Measurements from ENCODE around the gene ADCY2. TPM values are rescaled to one million over a fixed set of nuclear protein-coding genes. Genes with fewer than 3 reads are reported as not detected.

ADCY2 gene
- total RNA-seq, 2 donors from 2014 or later, result not detected

DNA sequence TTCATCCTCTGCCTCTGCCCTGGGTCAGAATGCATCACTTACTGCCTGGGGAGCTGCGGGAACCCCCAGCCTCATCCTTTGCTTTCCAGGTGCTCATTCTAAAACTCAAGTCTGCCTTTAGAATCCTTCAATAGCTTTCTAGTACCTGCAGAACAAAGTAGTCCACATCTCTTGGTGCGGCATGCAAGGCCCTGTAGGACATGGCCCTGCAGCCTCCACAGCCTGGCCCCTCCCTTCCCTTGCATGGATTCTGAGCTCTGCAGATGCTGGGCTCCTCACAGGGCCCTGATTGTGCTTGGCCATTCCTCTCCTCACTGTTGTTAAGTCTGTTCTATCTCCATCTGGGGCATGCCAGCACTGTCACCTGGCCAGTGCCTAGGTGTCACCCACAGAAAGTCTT is 141.6 kb downstream of the ADCY2 start:
- peaks cover 4% of the 10 kb centered on the region for H3K9me3 Mint-ChIP-seq
- no peak overlapping the region for H3K4me3 Mint-ChIP-seq
- H3K27ac Mint-ChIP-seq, result no peak overlapping the region
- peaks cover 21% of the 10 kb centered on the region for H3K27me3 Mint-ChIP-seq
- no peaks in the 10 kb centered on the region for H3K4me1 Mint-ChIP-seq
- ATAC-seq (replicated peaks), result no peak
- no peaks in the 10 kb centered on the region for H3K36me3 Mint-ChIP-seq (ENCODE audit: low read depth)

DNA sequence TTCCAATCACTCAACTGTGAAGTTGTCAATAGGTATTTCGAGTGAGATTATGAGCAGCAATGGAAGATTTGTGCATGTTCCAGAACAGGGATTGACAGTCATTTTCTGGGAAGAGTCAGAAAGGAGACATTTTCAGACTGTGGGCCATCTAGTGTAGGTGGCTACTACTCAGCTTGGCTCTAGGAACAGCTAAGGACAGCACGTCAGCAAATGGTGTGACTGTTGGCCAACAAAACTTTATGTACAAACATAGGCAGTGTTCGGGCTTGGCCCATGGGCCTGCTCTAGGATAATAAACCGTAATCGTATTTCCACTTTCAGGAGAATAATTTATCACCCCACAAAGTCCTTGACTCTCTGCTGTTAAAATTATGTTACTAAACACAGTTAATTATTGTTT is 143.6 kb downstream of the ADCY2 start:
- Mint-ChIP-seq H3K27ac (no peak overlapping the region), H3K9me3 (peaks cover 4% of the 10 kb centered on the region), H3K4me3 (no peak overlapping the region), H3K4me1 (no peaks in the 10 kb centered on the region), H3K36me3 (ENCODE audit: low read depth) (no peaks in the 10 kb centered on the region), H3K27me3 (peaks cover 21% of the 10 kb centered on the region)
- no peak for ATAC-seq (replicated peaks)

DNA sequence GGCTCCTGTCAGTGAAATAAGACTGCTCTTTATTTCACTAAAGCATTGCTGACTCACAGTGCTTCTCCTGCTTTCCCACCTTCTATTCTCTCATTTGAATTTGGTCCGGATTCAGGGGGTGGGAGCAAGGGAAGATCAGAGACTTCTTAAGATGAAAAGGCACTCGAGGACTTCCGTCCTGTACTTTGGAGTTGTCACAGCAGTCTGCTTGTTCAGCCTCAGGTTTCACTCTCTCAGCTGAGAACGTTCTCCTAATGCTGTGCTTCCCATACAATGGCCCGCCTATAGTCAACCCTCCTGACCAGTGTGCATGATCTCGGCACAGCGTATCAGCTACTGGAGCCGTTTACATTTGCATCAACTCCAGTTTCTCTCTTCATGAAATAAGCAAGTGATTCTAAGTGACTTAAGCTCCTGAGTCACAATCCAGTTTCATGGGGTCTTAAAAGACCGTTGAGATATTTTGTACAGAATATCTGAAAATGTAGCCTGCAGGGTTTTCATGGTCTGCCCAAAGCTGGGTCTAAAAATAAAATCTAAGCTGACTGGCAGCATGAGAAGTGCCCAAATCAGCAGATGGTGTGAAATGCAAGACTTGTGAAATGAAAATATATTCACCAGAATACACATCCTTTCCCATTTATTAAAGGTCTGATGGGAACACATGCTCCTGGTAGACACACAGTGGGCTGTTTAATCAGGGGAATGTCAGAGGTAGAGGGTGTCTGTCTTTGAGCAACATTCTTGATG is 145.0 kb downstream of the ADCY2 start:
- Mint-ChIP-seq H3K4me1 (no peaks in the 10 kb centered on the region), H3K27ac (no peak overlapping the region), H3K36me3 (ENCODE audit: low read depth) (no peaks in the 10 kb centered on the region), H3K27me3 (peaks cover 17% of the 10 kb centered on the region), H3K4me3 (no peak overlapping the region), H3K9me3 (peaks cover 4% of the 10 kb centered on the region)
- no peak for ATAC-seq (replicated peaks)

DNA sequence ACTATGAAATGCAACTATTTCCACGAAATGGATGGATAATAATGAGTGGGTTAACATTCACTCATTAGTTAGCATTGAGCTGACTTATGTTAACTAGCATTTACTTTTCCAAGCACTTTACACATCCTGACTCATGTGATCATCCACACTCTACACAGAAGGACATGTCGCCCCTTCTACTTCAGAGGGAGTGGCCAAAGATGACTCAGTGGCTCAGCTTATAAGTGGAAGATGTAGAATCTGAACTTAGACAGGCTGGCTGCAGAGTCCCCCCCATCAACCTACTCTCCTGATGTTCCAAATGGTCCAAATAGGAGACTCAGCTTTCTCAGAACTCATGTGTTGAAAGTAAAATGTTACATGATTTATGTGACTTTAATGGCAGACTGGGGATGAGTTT is 146.0 kb downstream of the ADCY2 start:
- Mint-ChIP-seq H3K4me3 (no peak overlapping the region), H3K36me3 (ENCODE audit: low read depth) (no peaks in the 10 kb centered on the region), H3K27ac (no peak overlapping the region), H3K4me1 (no peaks in the 10 kb centered on the region), H3K27me3 (peaks cover 13% of the 10 kb centered on the region), H3K9me3 (peaks cover 4% of the 10 kb centered on the region)
- ATAC-seq (replicated peaks), result no peak

DNA sequence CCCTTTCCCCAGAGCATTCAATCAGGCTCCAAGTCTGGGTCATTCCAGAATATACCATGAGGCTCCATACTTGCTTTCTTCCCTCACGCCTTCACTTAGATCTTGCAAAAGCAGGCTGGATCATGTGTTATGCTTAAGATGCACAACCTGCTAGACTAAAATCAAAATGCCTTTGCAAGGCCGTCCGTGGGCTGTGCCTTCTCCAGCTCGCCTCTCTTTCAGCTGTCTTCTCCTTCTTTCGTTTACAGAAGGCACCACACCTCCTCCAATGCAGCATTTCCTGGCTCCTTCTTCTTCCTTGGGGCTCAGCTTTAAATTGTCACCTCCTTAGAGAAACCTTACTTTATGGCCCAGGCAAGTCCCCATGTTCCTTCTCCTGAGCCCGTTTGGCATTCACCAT is 150.6 kb downstream of the ADCY2 start:
- Mint-ChIP-seq H3K27me3 (no peaks in the 10 kb centered on the region), H3K4me1 (no peaks in the 10 kb centered on the region), H3K36me3 (ENCODE audit: low read depth) (no peaks in the 10 kb centered on the region), H3K9me3 (no peaks in the 10 kb centered on the region), H3K27ac (no peak overlapping the region), H3K4me3 (no peak overlapping the region)
- ATAC-seq (replicated peaks), result no peak

DNA sequence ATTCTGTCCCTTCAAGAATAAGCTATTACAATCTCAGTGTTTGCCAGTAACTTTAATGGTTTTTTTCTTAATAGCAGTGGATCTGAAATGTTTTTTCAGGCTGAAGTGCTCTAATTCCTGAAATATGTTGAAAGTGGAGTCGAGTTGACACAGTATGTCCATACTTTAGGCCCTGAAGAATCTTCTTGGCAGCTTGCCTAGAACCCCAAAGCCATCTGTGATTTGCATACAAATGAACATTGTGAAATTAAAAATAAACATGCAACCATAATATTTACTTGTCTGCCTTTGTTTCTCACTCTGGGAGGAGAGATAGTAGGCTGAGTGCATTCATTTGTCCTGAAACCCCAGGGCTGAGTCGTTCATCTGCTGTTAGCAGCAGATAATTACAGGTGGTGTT is 152.7 kb downstream of the ADCY2 start:
- Mint-ChIP-seq H3K4me1 (no peaks in the 10 kb centered on the region), H3K4me3 (no peak overlapping the region), H3K27ac (no peak overlapping the region), H3K9me3 (no peaks in the 10 kb centered on the region), H3K27me3 (no peaks in the 10 kb centered on the region), H3K36me3 (ENCODE audit: low read depth) (no peaks in the 10 kb centered on the region)
- no peak for ATAC-seq (replicated peaks)

DNA sequence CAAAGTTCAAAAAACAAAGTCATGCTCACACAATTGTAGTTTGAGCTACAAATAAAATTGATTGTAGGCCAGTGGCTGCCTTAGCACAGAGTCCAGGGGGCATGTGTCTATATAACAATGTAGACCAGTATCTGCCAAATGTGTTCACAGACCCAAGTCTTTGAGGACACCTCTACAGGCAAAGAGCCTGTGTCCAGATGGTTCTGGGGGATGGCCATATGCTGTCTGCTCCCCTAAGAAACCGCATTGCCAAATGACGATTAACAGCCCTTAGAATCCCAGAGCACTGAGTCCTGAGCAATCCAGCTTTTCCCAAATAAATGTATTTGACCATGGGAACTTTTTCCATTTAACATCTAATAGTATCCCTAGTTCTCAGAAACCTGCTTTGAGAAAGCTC is 169.6 kb downstream of the ADCY2 start:
- H3K4me3 Mint-ChIP-seq, result no peak overlapping the region
- H3K27ac Mint-ChIP-seq, result no peak overlapping the region
- no peaks in the 10 kb centered on the region for H3K36me3 Mint-ChIP-seq (ENCODE audit: low read depth)
- no peaks in the 10 kb centered on the region for H3K9me3 Mint-ChIP-seq
- no peaks in the 10 kb centered on the region for H3K4me1 Mint-ChIP-seq
- no peak for ATAC-seq (replicated peaks)
- H3K27me3 Mint-ChIP-seq, result peaks cover 14% of the 10 kb centered on the region

DNA sequence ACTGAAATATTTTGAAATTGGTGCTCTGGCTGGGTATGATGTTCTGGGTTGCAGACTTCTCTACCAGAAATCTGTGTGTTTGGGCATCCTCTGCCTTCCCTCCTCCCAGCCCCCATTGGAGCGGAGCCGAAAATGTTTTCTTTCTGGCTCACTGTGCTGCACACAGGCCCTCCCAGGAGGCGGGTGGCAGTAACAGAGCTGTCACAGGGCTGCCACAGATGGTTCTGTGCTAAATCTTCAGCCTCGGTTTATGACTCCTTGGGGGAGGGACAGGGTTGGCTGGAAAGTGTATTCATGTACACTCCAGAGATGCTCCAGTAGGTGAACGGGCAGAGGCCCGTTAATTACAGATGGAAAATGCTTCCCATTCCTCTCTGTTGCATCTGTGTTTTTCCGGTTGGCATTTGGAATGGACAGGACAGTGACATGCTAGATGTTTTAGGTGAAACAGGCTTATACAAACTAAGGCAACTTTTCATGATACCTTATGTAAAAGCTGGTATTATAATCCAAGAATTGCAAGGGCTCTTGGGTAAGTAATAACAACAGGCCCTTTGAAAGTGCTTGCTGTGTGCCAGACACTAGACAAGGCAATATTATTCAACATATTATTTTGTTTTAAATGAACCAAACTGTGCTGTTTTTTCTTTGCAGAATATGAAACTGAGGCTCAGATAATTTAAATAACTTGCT is 180.2 kb downstream of the ADCY2 start:
- H3K27ac Mint-ChIP-seq, result no peak overlapping the region
- no peak for ATAC-seq (replicated peaks)
- no peaks in the 10 kb centered on the region for H3K4me1 Mint-ChIP-seq
- H3K4me3 Mint-ChIP-seq, result no peak overlapping the region
- peaks cover 9% of the 10 kb centered on the region for H3K27me3 Mint-ChIP-seq
- no peaks in the 10 kb centered on the region for H3K9me3 Mint-ChIP-seq
- no peaks in the 10 kb centered on the region for H3K36me3 Mint-ChIP-seq (ENCODE audit: low read depth)

DNA sequence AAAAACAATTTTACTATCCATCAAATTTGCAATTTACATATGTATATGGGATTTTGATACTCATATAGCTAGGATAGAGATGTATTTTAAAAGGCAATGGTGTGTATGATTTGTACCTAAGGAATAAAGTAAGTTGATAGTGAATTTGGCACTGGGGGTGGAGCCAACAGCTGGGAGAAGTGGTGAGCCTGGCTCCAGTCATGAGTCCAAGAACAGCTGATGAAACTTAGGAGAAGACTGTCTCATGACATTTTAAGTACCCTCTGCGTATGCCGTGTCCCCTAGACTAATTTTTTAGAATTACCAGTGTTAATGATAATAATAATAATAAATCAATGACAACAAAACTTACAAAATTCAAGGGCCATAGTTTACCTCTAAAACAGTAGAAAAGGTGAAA is 181.4 kb downstream of the ADCY2 start:
- Mint-ChIP-seq H3K9me3 (no peaks in the 10 kb centered on the region), H3K27me3 (peaks cover 9% of the 10 kb centered on the region), H3K27ac (no peak overlapping the region), H3K4me1 (no peaks in the 10 kb centered on the region), H3K36me3 (ENCODE audit: low read depth) (no peaks in the 10 kb centered on the region), H3K4me3 (no peak overlapping the region)
- ATAC-seq (replicated peaks), result no peak

DNA sequence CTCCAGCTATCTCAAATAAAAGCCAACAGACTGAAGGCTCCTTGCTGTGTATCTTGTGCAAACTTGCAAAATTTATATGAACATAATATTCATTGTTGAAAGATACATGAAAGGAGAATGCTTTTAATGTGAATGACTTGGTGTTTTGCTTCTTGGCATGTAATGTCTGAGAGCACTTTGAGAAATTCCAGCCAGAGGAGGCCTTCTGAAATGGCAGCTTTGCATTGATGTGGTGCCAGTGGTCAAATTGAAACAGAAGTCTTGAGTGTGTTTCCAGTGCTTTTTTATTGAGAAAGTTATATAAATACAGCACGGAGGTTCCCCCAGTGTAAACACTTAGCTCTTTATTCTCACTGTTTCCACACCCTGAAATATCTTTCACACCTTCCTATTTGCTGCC is 182.1 kb downstream of the ADCY2 start:
- H3K4me3 Mint-ChIP-seq, result no peak overlapping the region
- H3K9me3 Mint-ChIP-seq, result no peaks in the 10 kb centered on the region
- no peak for ATAC-seq (replicated peaks)
- no peak overlapping the region for H3K27ac Mint-ChIP-seq
- no peaks in the 10 kb centered on the region for H3K4me1 Mint-ChIP-seq
- H3K36me3 Mint-ChIP-seq (ENCODE audit: low read depth), result no peaks in the 10 kb centered on the region
- peaks cover 8% of the 10 kb centered on the region for H3K27me3 Mint-ChIP-seq

DNA sequence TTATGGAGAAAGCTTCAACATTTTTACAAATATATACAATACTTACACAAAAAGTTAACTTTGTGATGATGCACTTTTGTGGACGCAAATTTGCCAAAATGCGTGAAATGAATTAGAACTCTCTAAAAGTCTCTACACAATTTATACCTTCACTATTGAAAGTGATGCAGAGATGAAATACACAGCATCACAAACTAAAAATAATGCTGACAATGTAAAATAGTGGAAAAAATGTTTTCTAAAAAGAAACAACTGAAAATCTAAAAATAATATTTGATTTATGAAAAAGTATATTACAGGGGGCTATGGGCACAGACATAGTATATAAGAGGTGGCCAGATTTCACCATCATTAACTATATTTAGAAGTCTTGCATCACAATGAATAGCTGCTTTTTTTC is 188.8 kb downstream of the ADCY2 start:
- Mint-ChIP-seq H3K9me3 (no peaks in the 10 kb centered on the region), H3K4me3 (no peak overlapping the region), H3K36me3 (ENCODE audit: low read depth) (no peaks in the 10 kb centered on the region), H3K27me3 (no peaks in the 10 kb centered on the region), H3K4me1 (no peaks in the 10 kb centered on the region), H3K27ac (no peak overlapping the region)
- no peak for ATAC-seq (replicated peaks)

DNA sequence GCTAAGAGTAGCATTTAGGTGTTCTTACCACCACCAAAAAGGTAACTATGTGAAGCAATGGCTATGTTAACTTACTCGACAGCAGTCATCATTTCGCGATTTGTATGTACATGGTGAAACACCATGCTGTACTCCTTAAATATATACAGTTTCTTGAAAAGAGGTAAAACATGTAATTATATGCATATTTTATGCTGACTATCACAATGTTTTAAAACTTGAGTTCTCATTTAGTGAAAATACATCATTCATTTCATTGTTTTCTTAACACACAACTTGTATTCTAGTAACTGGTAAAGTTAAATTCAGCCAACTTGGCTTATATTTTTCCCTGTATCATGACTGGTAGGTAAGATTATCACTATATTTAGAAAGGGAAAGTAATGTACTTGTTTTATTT is 189.9 kb downstream of the ADCY2 start:
- Mint-ChIP-seq H3K36me3 (ENCODE audit: low read depth) (no peaks in the 10 kb centered on the region), H3K4me3 (no peak overlapping the region), H3K4me1 (no peaks in the 10 kb centered on the region), H3K27me3 (no peaks in the 10 kb centered on the region), H3K9me3 (no peaks in the 10 kb centered on the region), H3K27ac (no peak overlapping the region)
- no peak for ATAC-seq (replicated peaks)

DNA sequence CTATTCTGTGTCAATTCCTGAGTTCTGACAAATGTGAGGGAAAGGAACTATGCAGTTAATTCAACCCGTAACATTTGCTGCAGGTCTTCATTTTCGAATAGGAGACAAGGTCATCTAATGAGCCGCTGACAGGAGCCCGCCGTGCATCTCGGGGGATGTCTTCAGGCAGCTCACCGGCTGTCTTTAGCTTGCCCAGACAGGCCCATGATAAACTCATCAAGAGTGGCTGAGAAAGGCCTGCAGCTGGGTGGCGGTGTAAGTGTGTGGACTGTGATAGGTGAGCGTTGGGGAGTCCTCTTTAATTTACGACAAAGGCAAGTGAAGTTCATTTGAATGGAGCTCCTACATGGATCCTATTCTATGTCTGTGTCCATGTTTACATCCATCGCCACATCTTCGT is 190.5 kb downstream of the ADCY2 start:
- H3K36me3 Mint-ChIP-seq (ENCODE audit: low read depth), result no peaks in the 10 kb centered on the region
- ATAC-seq (replicated peaks), result no peak
- no peak overlapping the region for H3K4me3 Mint-ChIP-seq
- H3K9me3 Mint-ChIP-seq, result no peaks in the 10 kb centered on the region
- no peak overlapping the region for H3K27ac Mint-ChIP-seq
- no peaks in the 10 kb centered on the region for H3K27me3 Mint-ChIP-seq
- no peaks in the 10 kb centered on the region for H3K4me1 Mint-ChIP-seq

DNA sequence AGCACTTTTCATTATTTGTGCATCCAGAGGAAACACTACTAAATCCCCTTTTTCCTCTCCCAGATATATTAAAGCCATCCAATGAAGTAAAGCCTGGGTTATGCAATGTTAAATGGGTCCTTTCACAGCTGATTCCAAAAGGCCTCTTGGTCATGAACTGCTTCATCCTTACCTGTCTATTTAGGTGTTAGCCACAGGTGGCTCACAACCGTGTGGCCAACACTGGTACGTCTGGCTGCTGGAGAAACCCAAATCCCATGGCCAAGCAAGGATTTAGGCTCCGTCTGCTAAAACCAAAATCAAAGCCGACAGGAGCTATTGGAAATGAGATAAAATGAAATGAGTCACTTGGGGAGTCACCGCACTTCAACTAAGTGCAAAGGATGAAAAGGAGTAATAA is 193.9 kb downstream of the ADCY2 start:
- no peak for ATAC-seq (replicated peaks)
- Mint-ChIP-seq H3K27ac (no peak overlapping the region), H3K36me3 (ENCODE audit: low read depth) (no peaks in the 10 kb centered on the region), H3K4me3 (no peak overlapping the region), H3K9me3 (no peaks in the 10 kb centered on the region), H3K4me1 (no peaks in the 10 kb centered on the region), H3K27me3 (peaks cover 9% of the 10 kb centered on the region)

DNA sequence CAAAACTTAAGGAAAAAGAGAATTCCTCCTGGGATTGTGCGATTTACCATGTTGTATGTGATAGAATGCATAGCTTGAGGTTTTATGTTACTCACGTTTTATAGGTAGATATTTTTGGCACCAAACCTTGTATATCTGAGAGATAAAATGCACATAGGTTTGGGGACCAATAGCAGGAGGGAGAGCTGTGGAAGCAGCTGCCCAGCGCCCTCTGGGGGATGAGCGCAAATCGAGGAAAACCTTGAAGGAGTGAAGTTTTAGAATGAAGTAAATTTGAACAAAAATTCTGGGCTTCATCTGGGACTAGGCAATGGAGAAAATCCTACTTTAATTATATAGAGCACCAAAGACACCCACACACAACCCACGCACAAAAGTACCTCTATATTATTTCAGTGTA is 197.0 kb downstream of the ADCY2 start:
- Mint-ChIP-seq H3K9me3 (no peaks in the 10 kb centered on the region), H3K36me3 (ENCODE audit: low read depth) (no peaks in the 10 kb centered on the region)

More for the DNA sequence above, 197.0 kb downstream of the ADCY2 start:
- H3K4me1 Mint-ChIP-seq, result no peaks in the 10 kb centered on the region
- no peak overlapping the region for H3K4me3 Mint-ChIP-seq
- H3K27me3 Mint-ChIP-seq, result peaks cover 13% of the 10 kb centered on the region
- ATAC-seq (replicated peaks), result no peak
- H3K27ac Mint-ChIP-seq, result no peak overlapping the region
